Middle frontal gyrus (tissue), 1 donor: ENCODE results near the gene PSMB7.

Source experiments
- DNase-seq: peaks from one replicate; pipeline ENCODE4 v3.0.0-alpha.2; 2015; ENCODE audit warnings: low spot score; ENCODE audit errors: extremely low spot score

The PSMB7 gene

GRCh38 chr9:124329206-124329792 lies 85.9 kb downstream of the PSMB7 start:
- no peak for DNase-seq

- no peak for DNase-seq
Measured at GRCh38 chr9:124328285-124328684, 87.0 kb downstream of the PSMB7 start.

GRCh38 chr9:124327491-124327890 lies 87.8 kb downstream of the PSMB7 start:
- DNase-seq, result no peak

- DNase-seq, result no peak
Measured at GRCh38 chr9:124326378-124326777, 88.9 kb downstream of the PSMB7 start.

- DNase-seq, result no peak
Measured at GRCh38 chr9:124325816-124326215, 89.4 kb downstream of the PSMB7 start.

GRCh38 chr9:124323904-124324303 lies 91.3 kb downstream of the PSMB7 start:
- no peak for DNase-seq

GRCh38 chr9:124322618-124323432 lies 92.4 kb downstream of the PSMB7 start:
- no peak for DNase-seq

GRCh38 chr9:124321935-124322334 lies 93.3 kb downstream of the PSMB7 start:
- no peak for DNase-seq

GRCh38 chr9:124321416-124321815 lies 93.8 kb downstream of the PSMB7 start:
- DNase-seq, result no peak

GRCh38 chr9:124320062-124320973 lies 94.9 kb downstream of the PSMB7 start:
- DNase-seq, result peak; percentile 27

- DNase-seq, result no peak
Measured at GRCh38 chr9:124315882-124316281, 99.4 kb downstream of the PSMB7 start.

GRCh38 chr9:124313940-124314339 lies 101.3 kb downstream of the PSMB7 start:
- no peak for DNase-seq

- DNase-seq, result no peak
Measured at GRCh38 chr9:124312290-124313265, 102.7 kb downstream of the PSMB7 start.

- DNase-seq, result no peak
Measured at GRCh38 chr9:124311283-124311682, 104.0 kb downstream of the PSMB7 start.

GRCh38 chr9:124309667-124310084 lies 105.6 kb downstream of the PSMB7 start:
- no peak for DNase-seq

GRCh38 chr9:124308606-124309491 lies 106.4 kb downstream of the PSMB7 start:
- no peak for DNase-seq

- DNase-seq, result no peak
Measured at GRCh38 chr9:124307379-124308030, 107.7 kb downstream of the PSMB7 start.

- no peak for DNase-seq
Measured at GRCh38 chr9:124306098-124306735, 109.0 kb downstream of the PSMB7 start.

- no peak for DNase-seq
Measured at GRCh38 chr9:124304285-124304684, 111.0 kb downstream of the PSMB7 start.
